ENCODE measurements around the gene VTCN1.

The VTCN1 gene

GRCh38 chr1:117182319-117182718 lies 28.4 kb downstream of the VTCN1 start:
- no peak for TF ChIP-seq POU6F1 (CRISPR knock-in tag; IDR thresholded peaks at IDR 0.05; ENCODE audit: borderline replicate concordance, low read depth)
- no peak for TF ChIP-seq ZNF8 (CRISPR knock-in tag; IDR thresholded peaks at IDR 0.05)
- no peak for TF ChIP-seq PPARA (CRISPR knock-in tag; IDR thresholded peaks at IDR 0.05; ENCODE audit: borderline replicate concordance)
- no peak for TF ChIP-seq CREB5 (CRISPR knock-in tag; IDR thresholded peaks at IDR 0.05; ENCODE audit: low read depth)
- TF ChIP-seq CSDC2 (CRISPR knock-in tag; IDR thresholded peaks at IDR 0.05) = no peak
- no peak for TF ChIP-seq ISL1 (CRISPR knock-in tag; IDR thresholded peaks at IDR 0.05)
- no peak for TF ChIP-seq ZC3H10 (CRISPR knock-in tag; IDR thresholded peaks at IDR 0.05)
- TF ChIP-seq TOX (CRISPR knock-in tag; IDR thresholded peaks at IDR 0.05; ENCODE audit: borderline replicate concordance) = no peak
- no peak for TF ChIP-seq ZFP30 (CRISPR knock-in tag; IDR thresholded peaks at IDR 0.05)
- no peak for TF ChIP-seq ESRRG (CRISPR knock-in tag; IDR thresholded peaks at IDR 0.05)
- TF ChIP-seq SNAI2 (CRISPR knock-in tag; IDR thresholded peaks at IDR 0.05) = no peak
- no peak for TF ChIP-seq TSHZ2 (CRISPR knock-in tag; IDR thresholded peaks at IDR 0.05)
- TF ChIP-seq RARB (CRISPR knock-in tag; IDR thresholded peaks at IDR 0.05) = no peak
- TF ChIP-seq ZNF70 (CRISPR knock-in tag; IDR thresholded peaks at IDR 0.05) = no peak
- no peak for TF ChIP-seq GLIS3 (CRISPR knock-in tag; IDR thresholded peaks at IDR 0.05)
- TF ChIP-seq ZNF565 (CRISPR knock-in tag; conservative IDR thresholded peaks at IDR 0.05; ENCODE audit: low read depth) = no peak
- no peak for TF ChIP-seq ARNTL (CRISPR knock-in tag; IDR thresholded peaks at IDR 0.05; ENCODE audit: borderline replicate concordance, low read depth)
- no peak for TF ChIP-seq TCF4 (CRISPR knock-in tag; IDR thresholded peaks at IDR 0.05; ENCODE audit: borderline replicate concordance)
- no peak for ATAC-seq

- ATAC-seq = no peak
- no peak for TF ChIP-seq POU6F1 (CRISPR knock-in tag; IDR thresholded peaks at IDR 0.05; ENCODE audit: borderline replicate concordance, low read depth)
- no peak for TF ChIP-seq SNAI2 (CRISPR knock-in tag; IDR thresholded peaks at IDR 0.05)
- no peak for TF ChIP-seq ZNF70 (CRISPR knock-in tag; IDR thresholded peaks at IDR 0.05)
- no peak for TF ChIP-seq ZFP3 (CRISPR knock-in tag; IDR thresholded peaks at IDR 0.05)
- no peak for TF ChIP-seq ZNF8 (CRISPR knock-in tag; IDR thresholded peaks at IDR 0.05)
Measured at GRCh38 chr1:117181630-117182041, 29.1 kb downstream of the VTCN1 start.

GRCh38 chr1:117180147-117180967 lies 30.4 kb downstream of the VTCN1 start:
- no peak for ATAC-seq
- TF ChIP-seq ESRRG (CRISPR knock-in tag; IDR thresholded peaks at IDR 0.05) (no peak), CREB5 (CRISPR knock-in tag; IDR thresholded peaks at IDR 0.05; ENCODE audit: low read depth) (no peak), CSRNP3 (CRISPR knock-in tag; IDR thresholded peaks at IDR 0.05) (no peak), RARB (CRISPR knock-in tag; IDR thresholded peaks at IDR 0.05) (no peak), ZNF565 (CRISPR knock-in tag; conservative IDR thresholded peaks at IDR 0.05; ENCODE audit: low read depth) (no peak), TOX (CRISPR knock-in tag; IDR thresholded peaks at IDR 0.05; ENCODE audit: borderline replicate concordance) (no peak), ISL1 (CRISPR knock-in tag; IDR thresholded peaks at IDR 0.05) (no peak), ZFP30 (CRISPR knock-in tag; IDR thresholded peaks at IDR 0.05) (no peak), SNAI2 (CRISPR knock-in tag; IDR thresholded peaks at IDR 0.05) (no peak), TSHZ2 (CRISPR knock-in tag; IDR thresholded peaks at IDR 0.05) (no peak), TCF4 (CRISPR knock-in tag; IDR thresholded peaks at IDR 0.05; ENCODE audit: borderline replicate concordance) (no peak), ZNF8 (CRISPR knock-in tag; IDR thresholded peaks at IDR 0.05) (no peak), PPARA (CRISPR knock-in tag; IDR thresholded peaks at IDR 0.05; ENCODE audit: borderline replicate concordance) (no peak)
